Mesothelial cell of epicardium (in vitro differentiated cells): ENCODE data around the gene GLDC. TPM values are rescaled to one million over a fixed set of nuclear protein-coding genes. Genes with fewer than 3 reads are reported as not detected.

ENCODE experiments used
- DNase-seq, 2 experiments: peaks; one replicate each; pipeline ENCODE4 v3.0.0; 2021; ENCODE audit warnings: low spot score in 2 of 2; ENCODE audit not compliant: unreplicated experiment in 2 of 2
- H3K27ac Mint-ChIP-seq: 2 replicates; pipeline ENCODE4 v1.8.0; 2021; ENCODE audit warnings: mixed read lengths
- H3K27me3 Mint-ChIP-seq: 2 replicates; pipeline ENCODE4 v1.8.0; 2021; ENCODE audit warnings: low read depth, mixed read lengths
- H3K36me3 Mint-ChIP-seq: 2 replicates; pipeline ENCODE4 v1.8.0; 2021; ENCODE audit warnings: mixed read lengths
- H3K4me1 Mint-ChIP-seq: 2 replicates; pipeline ENCODE4 v1.8.0; 2021; ENCODE audit warnings: mixed read lengths
- H3K4me3 Mint-ChIP-seq: 2 replicates; pipeline ENCODE4 v1.8.0; 2021; ENCODE audit warnings: mild to moderate bottlenecking, moderate library complexity, mixed read lengths
- H3K9me3 Mint-ChIP-seq: 2 replicates; pipeline ENCODE4 v1.8.0; 2021; ENCODE audit warnings: mixed read lengths
- total RNA-seq: library from RNA; stranded (reverse); gene quantifications from 3 replicates; pipeline ENCODE4 v1.2.1, GENCODE V29; 2021
- TF ChIP-seq, protein P1 (sequence below): fragments of 200-600 bp; sonication (generic); IDR thresholded peaks from one replicate; pipeline ENCODE4 v1.5.0; 2021; ENCODE audit warnings: antibody characterized with exemption; ENCODE audit not compliant: unreplicated experiment

The GLDC gene
- total RNA-seq, 1 donor from 2014 or later = 2.0 TPM

DNA sequence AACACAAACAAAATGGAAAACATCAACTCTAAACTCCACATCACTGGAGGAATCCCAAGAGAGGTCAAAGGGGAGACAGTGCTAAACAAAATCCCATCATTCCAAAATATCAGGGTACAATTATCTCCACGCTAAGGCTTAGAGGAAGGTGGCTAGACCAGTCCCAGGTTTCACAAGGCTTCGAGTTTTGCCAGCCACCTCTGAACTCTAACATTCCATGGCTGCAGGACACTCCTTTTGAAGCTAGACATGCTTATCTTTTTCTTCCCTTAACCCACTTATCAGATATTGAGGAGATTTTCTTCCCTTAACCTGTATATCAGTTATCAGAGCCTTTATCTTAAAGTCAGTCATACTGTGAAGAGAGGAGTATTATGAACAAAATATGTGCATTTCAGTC, 53.3 kb downstream of the GLDC start:
- Mint-ChIP-seq H3K4me3 (no peak overlapping the region), H3K27ac (no peak overlapping the region), H3K4me1 (peaks cover 7% of the 10 kb centered on the region), H3K36me3 (no peaks in the 10 kb centered on the region), H3K9me3 (no peaks in the 10 kb centered on the region), H3K27me3 (no peaks in the 10 kb centered on the region)
- DNase-seq = no peak
- TF ChIP-seq, protein P1, sequence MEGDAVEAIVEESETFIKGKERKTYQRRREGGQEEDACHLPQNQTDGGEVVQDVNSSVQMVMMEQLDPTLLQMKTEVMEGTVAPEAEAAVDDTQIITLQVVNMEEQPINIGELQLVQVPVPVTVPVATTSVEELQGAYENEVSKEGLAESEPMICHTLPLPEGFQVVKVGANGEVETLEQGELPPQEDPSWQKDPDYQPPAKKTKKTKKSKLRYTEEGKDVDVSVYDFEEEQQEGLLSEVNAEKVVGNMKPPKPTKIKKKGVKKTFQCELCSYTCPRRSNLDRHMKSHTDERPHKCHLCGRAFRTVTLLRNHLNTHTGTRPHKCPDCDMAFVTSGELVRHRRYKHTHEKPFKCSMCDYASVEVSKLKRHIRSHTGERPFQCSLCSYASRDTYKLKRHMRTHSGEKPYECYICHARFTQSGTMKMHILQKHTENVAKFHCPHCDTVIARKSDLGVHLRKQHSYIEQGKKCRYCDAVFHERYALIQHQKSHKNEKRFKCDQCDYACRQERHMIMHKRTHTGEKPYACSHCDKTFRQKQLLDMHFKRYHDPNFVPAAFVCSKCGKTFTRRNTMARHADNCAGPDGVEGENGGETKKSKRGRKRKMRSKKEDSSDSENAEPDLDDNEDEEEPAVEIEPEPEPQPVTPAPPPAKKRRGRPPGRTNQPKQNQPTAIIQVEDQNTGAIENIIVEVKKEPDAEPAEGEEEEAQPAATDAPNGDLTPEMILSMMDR = no peak

DNA sequence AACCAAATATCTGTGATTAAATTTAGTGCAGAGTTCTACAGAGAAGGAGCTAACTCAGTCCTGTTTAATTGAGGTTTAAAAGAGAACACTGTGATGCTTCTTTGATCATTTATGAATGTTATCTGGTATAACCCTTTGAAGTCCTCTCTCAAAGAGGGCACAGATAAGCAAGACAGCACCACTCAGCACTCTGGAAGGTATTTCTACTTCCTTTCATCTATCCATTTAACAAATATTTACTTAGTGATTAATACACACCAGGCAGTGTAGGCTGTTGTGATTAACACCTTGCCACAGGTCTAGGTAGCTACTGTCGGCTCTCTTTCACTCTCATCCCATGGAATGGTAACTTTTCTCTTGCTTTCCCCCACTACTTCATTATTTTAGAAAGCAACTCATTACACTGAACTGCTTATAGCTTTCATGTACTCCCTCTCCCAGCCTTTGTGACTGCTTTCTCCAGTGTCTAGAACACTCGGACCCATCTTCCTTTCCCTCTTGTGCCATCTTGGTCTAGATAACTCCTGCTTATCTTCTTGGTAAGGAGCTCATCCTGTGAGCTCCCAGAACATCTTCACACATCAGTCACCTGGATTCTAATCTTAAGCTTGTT, 54.7 kb downstream of the GLDC start:
- Mint-ChIP-seq H3K4me1 (peaks cover 7% of the 10 kb centered on the region), H3K27ac (no peak overlapping the region), H3K27me3 (no peaks in the 10 kb centered on the region), H3K36me3 (no peaks in the 10 kb centered on the region), H3K4me3 (no peak overlapping the region), H3K9me3 (no peaks in the 10 kb centered on the region)
- no peak for DNase-seq
- TF ChIP-seq, protein P1 = no peak

DNA sequence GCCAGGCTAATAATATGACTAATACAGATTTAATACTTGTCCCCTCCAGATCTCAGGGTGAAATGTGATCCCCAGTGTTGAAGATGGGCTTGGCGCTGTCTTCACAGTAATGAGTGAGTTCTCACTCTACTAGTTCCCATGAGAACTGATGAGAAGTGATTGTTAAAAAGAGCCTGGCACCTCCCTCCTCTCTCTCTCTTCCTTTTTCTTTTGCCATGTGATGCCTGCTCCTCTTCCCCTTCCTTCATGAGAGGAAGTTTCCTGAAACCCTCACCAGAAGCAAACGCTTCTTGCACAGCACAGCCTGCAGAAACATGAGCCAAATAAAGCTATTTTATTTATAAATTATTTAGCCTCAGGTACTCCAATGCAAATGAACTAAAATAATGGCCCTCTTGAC, 55.2 kb downstream of the GLDC start:
- no peaks in the 10 kb centered on the region for H3K27me3 Mint-ChIP-seq
- H3K4me3 Mint-ChIP-seq = no peak overlapping the region
- no peak overlapping the region for H3K27ac Mint-ChIP-seq
- TF ChIP-seq, protein P1 = no peak
- H3K9me3 Mint-ChIP-seq = no peaks in the 10 kb centered on the region
- H3K4me1 Mint-ChIP-seq = peaks cover 7% of the 10 kb centered on the region
- DNase-seq = no peak
- no peaks in the 10 kb centered on the region for H3K36me3 Mint-ChIP-seq

DNA sequence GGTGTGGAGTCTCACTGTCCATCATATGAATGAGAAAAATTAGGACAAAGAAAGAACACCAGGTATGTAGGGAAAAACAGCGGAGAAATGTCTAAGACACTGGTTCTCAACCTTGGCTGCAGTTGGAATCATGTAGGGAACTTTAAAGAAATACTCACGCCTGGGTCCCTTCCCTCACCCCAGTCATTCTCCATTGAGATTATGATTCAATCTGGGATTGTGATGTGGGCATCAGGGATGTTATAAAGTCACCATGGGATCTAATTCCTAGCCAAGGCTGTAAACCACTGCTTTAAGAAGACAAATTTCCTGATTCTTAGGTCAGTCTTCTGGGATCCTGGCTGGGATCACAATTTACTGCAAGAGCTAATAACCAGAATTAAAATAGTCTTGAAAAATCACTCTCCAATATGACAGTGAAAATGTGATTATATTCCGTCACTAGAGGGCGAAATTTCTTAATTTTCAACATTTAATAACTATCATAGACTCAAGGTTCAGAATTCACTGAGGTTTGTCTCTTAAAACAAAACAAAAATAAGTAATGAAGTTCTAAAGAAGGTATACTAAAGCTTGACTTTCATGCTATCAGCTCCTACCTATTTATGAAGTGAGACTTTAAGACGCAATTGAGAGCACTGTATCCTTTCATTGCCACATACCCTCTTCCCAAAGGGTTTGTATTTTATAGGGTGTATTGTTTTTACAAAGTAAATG, 60.5 kb downstream of the GLDC start:
- no peak for DNase-seq
- Mint-ChIP-seq H3K36me3 (no peaks in the 10 kb centered on the region), H3K9me3 (no peaks in the 10 kb centered on the region)

DNA sequence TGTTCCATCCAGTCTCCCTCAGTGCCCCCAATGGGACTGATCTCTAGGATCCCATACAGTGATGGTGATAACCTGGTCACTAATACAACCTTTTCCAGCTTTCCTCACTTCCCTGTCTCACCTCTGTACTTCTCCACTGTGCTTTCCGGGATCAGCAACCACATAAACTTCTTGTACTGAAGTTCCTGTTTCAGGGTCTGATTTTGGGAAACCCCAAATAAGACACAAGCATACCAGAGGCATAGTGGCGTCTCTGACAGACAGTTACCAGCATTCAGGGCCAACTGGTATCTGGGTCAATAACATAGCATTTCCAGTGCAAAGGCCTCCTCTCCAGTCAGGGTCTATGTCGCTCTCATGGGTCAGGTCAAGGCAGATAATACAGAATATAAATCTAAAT, 64.3 kb downstream of the GLDC start:
- no peak overlapping the region for H3K27ac Mint-ChIP-seq
- no peak overlapping the region for H3K4me3 Mint-ChIP-seq
- no peaks in the 10 kb centered on the region for H3K36me3 Mint-ChIP-seq
- no peaks in the 10 kb centered on the region for H3K9me3 Mint-ChIP-seq
- no peak for DNase-seq
- no peaks in the 10 kb centered on the region for H3K27me3 Mint-ChIP-seq
- TF ChIP-seq, protein P1 = no peak
- H3K4me1 Mint-ChIP-seq = no peaks in the 10 kb centered on the region

More for the DNA sequence above, 60.5 kb downstream of the GLDC start:
- no peaks in the 10 kb centered on the region for H3K27me3 Mint-ChIP-seq
- no peak overlapping the region for H3K27ac Mint-ChIP-seq
- TF ChIP-seq, protein P1 = peak; percentile 62
- H3K4me3 Mint-ChIP-seq = no peak overlapping the region
- H3K4me1 Mint-ChIP-seq = no peaks in the 10 kb centered on the region
